ENCODE data around the gene WBP2. TPM values are rescaled to one million over a fixed set of nuclear protein-coding genes. Genes with fewer than 3 reads are reported as not detected.

Gene WBP2
- total and polyA plus RNA-seq, 2 of the 8 experiments (the other 6 are each of a cell fraction or from before 2014, with no cell fraction given): 48.2 to 71.2 TPM

Other genes starting within 250 kb of the WBP2 start
- not detected in 2 replicates for gene SMIM5, start 221.9 kb downstream of the WBP2 start, total RNA-seq (2021; fragmentation: NEBNext Ultra II Directional; extraction: Animal tissue kit (Norgen Biotek cat#: 25700))
- not detected in 2 replicates for gene SMIM5, start 221.9 kb downstream of the WBP2 start, polyA plus RNA-seq (2011; rRNA removed)
- 40.7 and 41.1 TPM in 2 replicates for gene RECQL5, start 188.2 kb downstream of the WBP2 start, total RNA-seq (2021; fragmentation: NEBNext Ultra II Directional; extraction: Animal tissue kit (Norgen Biotek cat#: 25700))
- gene RECQL5, start 188.2 kb downstream of the WBP2 start, polyA plus RNA-seq (2011; rRNA removed): 15.1 and 34.9 TPM in 2 replicates
- gene SAP30BP, start 188.0 kb downstream of the WBP2 start, total RNA-seq (2021; fragmentation: NEBNext Ultra II Directional; extraction: Animal tissue kit (Norgen Biotek cat#: 25700)): 79.9 and 81.5 TPM in 2 replicates
- gene SAP30BP, start 188.0 kb downstream of the WBP2 start, polyA plus RNA-seq (2011; rRNA removed): 63.3 and 82.1 TPM in 2 replicates
- 5.4 and 5.6 TPM in 2 replicates for gene ITGB4, start 133.9 kb downstream of the WBP2 start, total RNA-seq (2021; fragmentation: NEBNext Ultra II Directional; extraction: Animal tissue kit (Norgen Biotek cat#: 25700))
- 5.2 and 8.4 TPM in 2 replicates for gene ITGB4, start 133.9 kb downstream of the WBP2 start, polyA plus RNA-seq (2011; rRNA removed)
- 31.0 and 34.1 TPM in 2 replicates for gene GALK1, start 90.1 kb downstream of the WBP2 start, total RNA-seq (2021; fragmentation: NEBNext Ultra II Directional; extraction: Animal tissue kit (Norgen Biotek cat#: 25700))
- gene GALK1, start 90.1 kb downstream of the WBP2 start, polyA plus RNA-seq (2011; rRNA removed): 47.9 and 65.5 TPM in 2 replicates
- 33.0 and 33.3 TPM in 2 replicates for gene UNK, start 70.5 kb downstream of the WBP2 start, total RNA-seq (2021; fragmentation: NEBNext Ultra II Directional; extraction: Animal tissue kit (Norgen Biotek cat#: 25700))
- 24.2 and 28.9 TPM in 2 replicates for gene UNK, start 70.5 kb downstream of the WBP2 start, polyA plus RNA-seq (2011; rRNA removed)
- 7.5 and 8.4 TPM in 2 replicates for gene UNC13D, start 10.9 kb downstream of the WBP2 start, total RNA-seq (2021; fragmentation: NEBNext Ultra II Directional; extraction: Animal tissue kit (Norgen Biotek cat#: 25700))
- 3.6 and 5.2 TPM in 2 replicates for gene UNC13D, start 10.9 kb downstream of the WBP2 start, polyA plus RNA-seq (2011; rRNA removed)
- 5.1 and 6.4 TPM in 2 replicates for gene TRIM47, start 23.2 kb upstream of the WBP2 start, total RNA-seq (2021; fragmentation: NEBNext Ultra II Directional; extraction: Animal tissue kit (Norgen Biotek cat#: 25700))
- 6.3 and 11.6 TPM in 2 replicates for gene TRIM47, start 23.2 kb upstream of the WBP2 start, polyA plus RNA-seq (2011; rRNA removed)
- gene TRIM65, start 41.6 kb upstream of the WBP2 start, total RNA-seq (2021; fragmentation: NEBNext Ultra II Directional; extraction: Animal tissue kit (Norgen Biotek cat#: 25700)): 47.7 and 48.6 TPM in 2 replicates
- gene TRIM65, start 41.6 kb upstream of the WBP2 start, polyA plus RNA-seq (2011; rRNA removed): 21.2 and 25.6 TPM in 2 replicates
- gene MRPL38, start 49.5 kb upstream of the WBP2 start, total RNA-seq (2021; fragmentation: NEBNext Ultra II Directional; extraction: Animal tissue kit (Norgen Biotek cat#: 25700)): 125 and 132 TPM in 2 replicates
- 78.4 and 138 TPM in 2 replicates for gene MRPL38, start 49.5 kb upstream of the WBP2 start, polyA plus RNA-seq (2011; rRNA removed)
- gene FBF1, start 85.7 kb upstream of the WBP2 start, total RNA-seq (2021; fragmentation: NEBNext Ultra II Directional; extraction: Animal tissue kit (Norgen Biotek cat#: 25700)): 13.1 and 13.8 TPM in 2 replicates
- 8.1 and 12.5 TPM in 2 replicates for gene FBF1, start 85.7 kb upstream of the WBP2 start, polyA plus RNA-seq (2011; rRNA removed)
- gene ACOX1, start 123.8 kb upstream of the WBP2 start, total RNA-seq (2021; fragmentation: NEBNext Ultra II Directional; extraction: Animal tissue kit (Norgen Biotek cat#: 25700)): 27.4 and 30.4 TPM in 2 replicates
- 10.2 and 10.5 TPM in 2 replicates for gene ACOX1, start 123.8 kb upstream of the WBP2 start, polyA plus RNA-seq (2011; rRNA removed)
- gene TEN1, start 123.9 kb upstream of the WBP2 start, total RNA-seq (2021; fragmentation: NEBNext Ultra II Directional; extraction: Animal tissue kit (Norgen Biotek cat#: 25700)): 15.9 and 17.6 TPM in 2 replicates
- gene TEN1, start 123.9 kb upstream of the WBP2 start, polyA plus RNA-seq (2011; rRNA removed): 18.7 and 24.5 TPM in 2 replicates
- 7.4 and 10.0 TPM in 2 replicates for gene CDK3, start 145.5 kb upstream of the WBP2 start, total RNA-seq (2021; fragmentation: NEBNext Ultra II Directional; extraction: Animal tissue kit (Norgen Biotek cat#: 25700))
- 14.6 and 20.1 TPM in 2 replicates for gene CDK3, start 145.5 kb upstream of the WBP2 start, polyA plus RNA-seq (2011; rRNA removed)
- gene EVPL, start 172.0 kb upstream of the WBP2 start, total RNA-seq (2021; fragmentation: NEBNext Ultra II Directional; extraction: Animal tissue kit (Norgen Biotek cat#: 25700)): 0.75 and 0.99 TPM in 2 replicates
- gene EVPL, start 172.0 kb upstream of the WBP2 start, polyA plus RNA-seq (2011; rRNA removed): 0.20 and 0.35 TPM in 2 replicates
- 83.5 and 84.6 TPM in 2 replicates for gene SRP68, start 217.2 kb upstream of the WBP2 start, total RNA-seq (2021; fragmentation: NEBNext Ultra II Directional; extraction: Animal tissue kit (Norgen Biotek cat#: 25700))
- gene SRP68, start 217.2 kb upstream of the WBP2 start, polyA plus RNA-seq (2011; rRNA removed): 50.0 and 57.7 TPM in 2 replicates
- gene GALR2, start 219.4 kb upstream of the WBP2 start, total RNA-seq (2021; fragmentation: NEBNext Ultra II Directional; extraction: Animal tissue kit (Norgen Biotek cat#: 25700)): 0.86 and 1.0 TPM in 2 replicates
- 2.2 and 2.5 TPM in 2 replicates for gene GALR2, start 219.4 kb upstream of the WBP2 start, polyA plus RNA-seq (2011; rRNA removed)
- 0.26 TPM in 1 of 2 replicates, not detected in the other for gene ZACN, start 223.8 kb upstream of the WBP2 start, total RNA-seq (2021; fragmentation: NEBNext Ultra II Directional; extraction: Animal tissue kit (Norgen Biotek cat#: 25700))
- gene ZACN, start 223.8 kb upstream of the WBP2 start, polyA plus RNA-seq (2011; rRNA removed): not detected in 2 replicates
- 92.6 and 95.3 TPM in 2 replicates for gene EXOC7, start 248.5 kb upstream of the WBP2 start, total RNA-seq (2021; fragmentation: NEBNext Ultra II Directional; extraction: Animal tissue kit (Norgen Biotek cat#: 25700))
- gene EXOC7, start 248.5 kb upstream of the WBP2 start, polyA plus RNA-seq (2011; rRNA removed): 77.1 and 83.3 TPM in 2 replicates